GM13977 (cell line): ENCODE results near the gene NRARP.

ENCODE experiments used
- DNase-seq: peaks from one replicate; pipeline ENCODE4 v3.0.0; 2012; ENCODE audit warnings: low spot score
- CTCF ChIP-seq: IDR thresholded peaks from 2 replicates; pipeline ENCODE4 v1.5.1; 2012; ENCODE audit warnings: mild to moderate bottlenecking, control low read depth; ENCODE audit not compliant: insufficient read depth; ENCODE audit errors: extremely low read depth, missing control alignments
- in situ Hi-C: fragments of 300-500 bp; cut with MboI; formaldehyde crosslinking; loops from one replicate; pipeline ENCODE4 v1.12.0; 2022; ENCODE audit warnings: low sequenced_read_pairs, low pct_unique_long_range_greater_than_20kb, mixed read lengths, inconsistent platforms; ENCODE audit not compliant: unreplicated experiment

Gene NRARP

GRCh38 chr9:137302118-137302448, at the start of gene NRARP:
Gene NRARP (minus strand): TSS chr9:137302271. CDS start chr9:137301928, 343 bp downstream.
- TF ChIP-seq CTCF = peak; percentile 23

GRCh38 chr9:137350696-137351584, 48.9 kb upstream of the NRARP start:
- in situ Hi-C loops = no loop called here
- no peak for DNase-seq
- TF ChIP-seq CTCF = no peak

More at GRCh38 chr9:137302118-137302448, at the start of gene NRARP:
- peak; percentile 98 for DNase-seq
- in situ Hi-C loops = no loop called here

- TF ChIP-seq CTCF = no peak
- in situ Hi-C loops = no loop called here
- no peak for DNase-seq
Measured at GRCh38 chr9:137349471-137350033, 47.5 kb upstream of the NRARP start.

- DNase-seq = no peak
- TF ChIP-seq CTCF = no peak
- in situ Hi-C loops = no loop called here
Measured at GRCh38 chr9:137348769-137349470, 46.8 kb upstream of the NRARP start.

GRCh38 chr9:137347928-137348327, 45.9 kb upstream of the NRARP start:
- in situ Hi-C loops = no loop called here
- DNase-seq = no peak
- TF ChIP-seq CTCF = no peak

GRCh38 chr9:137342482-137342881, 40.4 kb upstream of the NRARP start:
- in situ Hi-C loops = no loop called here
- TF ChIP-seq CTCF = no peak
- no peak for DNase-seq
